ENCODE measurements around the gene RAPGEF3. TPM values are rescaled to one million over a fixed set of nuclear protein-coding genes. Genes with fewer than 3 reads are reported as not detected.
A peak's percentile ranks its signal among the peaks of the same experiment; 100 is the strongest.

The RAPGEF3 gene
- total and polyA plus RNA-seq, 9 of the 15 experiments (the other 6 are each of a cell fraction or from before 2014, with no cell fraction given): 0.03 to 0.78 (median 0.37) TPM; not detected in 1

- 0 out of 4 replicates have a peak, but pooled peaks of 1 of the 2 experiments have one; percentile 43 for TF ChIP-seq ZMIZ1 (IDR thresholded peaks at IDR 0.05; ENCODE audit: low read depth in 2 of 2, low read length in 2 of 2)
- TF ChIP-seq ZBTB7A (IDR thresholded peaks at IDR 0.05; ENCODE audit: borderline replicate concordance, control insufficient read depth, low read depth, low read length): 0 out of 2 replicates have a peak, but pooled peaks have one; percentile 52
- TF ChIP-seq, protein P1, sequence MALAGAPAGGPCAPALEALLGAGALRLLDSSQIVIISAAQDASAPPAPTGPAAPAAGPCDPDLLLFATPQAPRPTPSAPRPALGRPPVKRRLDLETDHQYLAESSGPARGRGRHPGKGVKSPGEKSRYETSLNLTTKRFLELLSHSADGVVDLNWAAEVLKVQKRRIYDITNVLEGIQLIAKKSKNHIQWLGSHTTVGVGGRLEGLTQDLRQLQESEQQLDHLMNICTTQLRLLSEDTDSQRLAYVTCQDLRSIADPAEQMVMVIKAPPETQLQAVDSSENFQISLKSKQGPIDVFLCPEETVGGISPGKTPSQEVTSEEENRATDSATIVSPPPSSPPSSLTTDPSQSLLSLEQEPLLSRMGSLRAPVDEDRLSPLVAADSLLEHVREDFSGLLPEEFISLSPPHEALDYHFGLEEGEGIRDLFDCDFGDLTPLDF (CRISPR knock-in tag; IDR thresholded peaks at IDR 0.05): no peak
- TF ChIP-seq DIDO1 (tag; IDR thresholded peaks at IDR 0.05; ENCODE audit: low read depth): no peak
- TF ChIP-seq ZFP1 (CRISPR knock-in tag; IDR thresholded peaks at IDR 0.05): no peak
- no peak for TF ChIP-seq ETV6 (IDR thresholded peaks at IDR 0.05; ENCODE audit: borderline replicate concordance in 1 of 2, low read depth in 2 of 2, low read length in 1 of 2)
- TF ChIP-seq ETV6 (CRISPR knock-in tag; IDR thresholded peaks at IDR 0.05; ENCODE audit: borderline replicate concordance): no peak
- no peak for TF ChIP-seq KDM2B (CRISPR knock-in tag; IDR thresholded peaks at IDR 0.05)
- TF ChIP-seq ZNF668 (CRISPR knock-in tag; IDR thresholded peaks at IDR 0.05): no peak
- TF ChIP-seq SMARCB1 (IDR thresholded peaks at IDR 0.05; ENCODE audit: insufficient read length, low read depth): no peak
- no peak for TF ChIP-seq PHB2 (IDR thresholded peaks at IDR 0.05; ENCODE audit: low read depth)
- TF ChIP-seq CAMTA2 (CRISPR knock-in tag; conservative IDR thresholded peaks at IDR 0.05): no peak
- no peak for TF ChIP-seq NCOA2 (IDR thresholded peaks at IDR 0.05; ENCODE audit: partially characterized antibody in 2 of 2)
- TF ChIP-seq ZFX (CRISPR knock-in tag; IDR thresholded peaks at IDR 0.05): peak; percentile 92
- peak; percentile 26 to 56; a peak in 2 of 4 replicates for TF ChIP-seq FOXK2 (conservative IDR thresholded peaks at IDR 0.05 in 1 of 2, IDR thresholded peaks at IDR 0.05 in 1 of 2; ENCODE audit: low read depth in 2 of 2)
- no peak for TF ChIP-seq TSC22D4 (tag; IDR thresholded peaks at IDR 0.05)
- peak; percentile 95 for TF ChIP-seq RBFOX2 (IDR thresholded peaks at IDR 0.05; ENCODE audit: low read depth, low read length)
- no peak for TF ChIP-seq MEF2D (tag; conservative IDR thresholded peaks at IDR 0.05; ENCODE audit: low read depth)
- TF ChIP-seq, protein P2, sequence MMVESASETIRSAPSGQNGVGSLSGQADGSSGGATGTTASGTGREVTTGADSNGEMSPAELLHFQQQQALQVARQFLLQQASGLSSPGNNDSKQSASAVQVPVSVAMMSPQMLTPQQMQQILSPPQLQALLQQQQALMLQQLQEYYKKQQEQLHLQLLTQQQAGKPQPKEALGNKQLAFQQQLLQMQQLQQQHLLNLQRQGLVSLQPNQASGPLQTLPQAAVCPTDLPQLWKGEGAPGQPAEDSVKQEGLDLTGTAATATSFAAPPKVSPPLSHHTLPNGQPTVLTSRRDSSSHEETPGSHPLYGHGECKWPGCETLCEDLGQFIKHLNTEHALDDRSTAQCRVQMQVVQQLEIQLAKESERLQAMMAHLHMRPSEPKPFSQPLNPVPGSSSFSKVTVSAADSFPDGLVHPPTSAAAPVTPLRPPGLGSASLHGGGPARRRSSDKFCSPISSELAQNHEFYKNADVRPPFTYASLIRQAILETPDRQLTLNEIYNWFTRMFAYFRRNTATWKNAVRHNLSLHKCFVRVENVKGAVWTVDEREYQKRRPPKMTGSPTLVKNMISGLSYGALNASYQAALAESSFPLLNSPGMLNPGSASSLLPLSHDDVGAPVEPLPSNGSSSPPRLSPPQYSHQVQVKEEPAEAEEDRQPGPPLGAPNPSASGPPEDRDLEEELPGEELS (CRISPR knock-in tag; IDR thresholded peaks at IDR 0.05; ENCODE audit: borderline replicate concordance): no peak
Measured at GRCh38 chr12:47705566-47706425, 52.9 kb downstream of the RAPGEF3 start, which contains the start of gene RPAP3 (continued).
